IPS DF 19.7 (cell line): ENCODE results near the gene RBBP8.
"Not testable (repeated sequence)": the region's sequence is repeated elsewhere in the genome, so short reads cannot be mapped to it uniquely, and the experiment has no call there.

Source experiments
- DNase-seq: peaks from one replicate; pipeline ENCODE4 v3.0.0-alpha.2; 2013; ENCODE audit warnings: low read depth, low spot score

Gene RBBP8

GRCh38 chr18:22943847-22944246 lies 10.7 kb downstream of the RBBP8 start:
- DNase-seq = no peak

- DNase-seq = no peak
These were observed 13.1 kb downstream of the RBBP8 start for GRCh38 chr18:22946217-22946616.

- no peak for DNase-seq
These were observed 13.7 kb downstream of the RBBP8 start for GRCh38 chr18:22946846-22947245.

- DNase-seq = no peak
These were observed 18.7 kb downstream of the RBBP8 start for GRCh38 chr18:22951823-22952222.

GRCh38 chr18:22952525-22952924 lies 19.4 kb downstream of the RBBP8 start:
- no peak for DNase-seq

- DNase-seq = not testable (repeated sequence)
These were observed 20.9 kb downstream of the RBBP8 start for GRCh38 chr18:22953982-22954381.

GRCh38 chr18:22956226-22956625 lies 23.1 kb downstream of the RBBP8 start:
- no peak for DNase-seq

GRCh38 chr18:22961156-22961555 lies 28.0 kb downstream of the RBBP8 start:
- DNase-seq = no peak

- no peak for DNase-seq
These were observed 28.9 kb downstream of the RBBP8 start for GRCh38 chr18:22962004-22962403.

- no peak for DNase-seq
These were observed 31.0 kb downstream of the RBBP8 start for GRCh38 chr18:22964116-22964515.

- DNase-seq = no peak
These were observed 31.6 kb downstream of the RBBP8 start for GRCh38 chr18:22964722-22965121.

- no peak for DNase-seq
These were observed 37.9 kb downstream of the RBBP8 start for GRCh38 chr18:22971038-22971437.

- DNase-seq = no peak
These were observed 40.9 kb downstream of the RBBP8 start for GRCh38 chr18:22974001-22974400.

GRCh38 chr18:22974707-22975106 lies 41.6 kb downstream of the RBBP8 start:
- DNase-seq = no peak

GRCh38 chr18:22975508-22975907 lies 42.4 kb downstream of the RBBP8 start:
- no peak for DNase-seq

- no peak for DNase-seq
These were observed 44.9 kb downstream of the RBBP8 start for GRCh38 chr18:22977847-22978701.

GRCh38 chr18:22980394-22980793 lies 47.3 kb downstream of the RBBP8 start:
- no peak for DNase-seq

- no peak for DNase-seq
These were observed 48.4 kb downstream of the RBBP8 start for GRCh38 chr18:22981274-22982133.

- no peak for DNase-seq
These were observed 50.0 kb downstream of the RBBP8 start for GRCh38 chr18:22983175-22983574.

- DNase-seq = no peak
These were observed 52.1 kb downstream of the RBBP8 start for GRCh38 chr18:22985250-22985649.

- DNase-seq = no peak
These were observed 54.5 kb downstream of the RBBP8 start for GRCh38 chr18:22987547-22988189.

GRCh38 chr18:22988208-22988607 lies 55.1 kb downstream of the RBBP8 start:
- no peak for DNase-seq
